GM23338 (cell line): Measurements from ENCODE around the gene CNIH3. TPM values are rescaled to one million over a fixed set of nuclear protein-coding genes. Genes with fewer than 3 reads are reported as not detected.

Source experiments
- ATAC-seq: fragments of 200-7000 bp; cut with Tn5 transposase; 3 replicates; pipeline ENCODE4 v1.9.1; 2020
- DNase-seq: peaks from one replicate; pipeline ENCODE4 v3.0.0-alpha.2; 2015; ENCODE audit warnings: low spot score
- H2AFZ ChIP-seq: fragments of 200-600 bp; sonication (generic); 2 replicates; pipeline ENCODE4 v1.8.0; 2016; ENCODE audit warnings: antibody characterized with exemption, mild to moderate bottlenecking, moderate library complexity
- H3F3A ChIP-seq: fragments of 200-600 bp; sonication (generic); replicated peaks from 2 replicates; pipeline ENCODE4 v1.8.0; 2017; ENCODE audit warnings: antibody characterized with exemption, mixed run types, low read depth
- H3K27ac ChIP-seq: fragments of 200-600 bp; sonication (generic); 2 replicates; pipeline ENCODE4 v1.6.1; 2016; ENCODE audit warnings: low read depth
- H3K27me3 ChIP-seq: fragments of 200-600 bp; sonication (generic); 2 replicates; pipeline ENCODE4 v1.8.0; 2016; ENCODE audit warnings: mild to moderate bottlenecking, mixed run types, moderate library complexity; ENCODE audit not compliant: insufficient read depth
- H3K36me3 ChIP-seq: fragments of 200-600 bp; sonication (generic); 2 replicates; pipeline ENCODE4 v1.8.0; 2016; ENCODE audit warnings: mild to moderate bottlenecking; ENCODE audit not compliant: insufficient read depth
- H3K4me1 ChIP-seq: fragments of 200-600 bp; sonication (generic); 2 replicates; pipeline ENCODE4 v1.8.0; 2016; ENCODE audit warnings: mild to moderate bottlenecking, moderate library complexity; ENCODE audit not compliant: insufficient read depth
- H3K4me2 ChIP-seq: fragments of 200-600 bp; sonication (generic); 2 replicates; pipeline ENCODE4 v1.7.1; 2017; ENCODE audit warnings: mixed run types
- H3K4me3 ChIP-seq: fragments of 200-600 bp; sonication (generic); 2 replicates; pipeline ENCODE4 v1.6.1; 2016; ENCODE audit warnings: mixed run types
- H3K79me2 ChIP-seq: fragments of 200-600 bp; sonication (generic); replicated peaks from 2 replicates; pipeline ENCODE4 v1.8.0; 2017; ENCODE audit warnings: mild to moderate bottlenecking; ENCODE audit not compliant: insufficient read depth
- H3K9me2 ChIP-seq: fragments of 200-600 bp; sonication (generic); 2 replicates; pipeline ENCODE4 v1.8.0; 2017; ENCODE audit not compliant: insufficient read depth
- H4K20me1 ChIP-seq: fragments of 200-600 bp; sonication (generic); replicated peaks from 2 replicates; pipeline ENCODE4 v1.8.0; 2017; ENCODE audit warnings: mild to moderate bottlenecking; ENCODE audit not compliant: insufficient read depth
- H3K27ac Mint-ChIP-seq: 2 replicates; pipeline ENCODE4 v1.8.0; 2020; ENCODE audit warnings: inconsistent platforms, mild to moderate bottlenecking, moderate library complexity, mixed read lengths
- H3K27me3 Mint-ChIP-seq: 3 replicates; pipeline ENCODE4 v1.8.0; 2022; ENCODE audit warnings: low read depth, mild to moderate bottlenecking, moderate library complexity, mixed read lengths, inconsistent platforms; ENCODE audit not compliant: insufficient read depth, poor library complexity
- H3K36me3 Mint-ChIP-seq: 3 replicates; pipeline ENCODE4 v1.8.0; 2021; ENCODE audit warnings: low read depth, mild to moderate bottlenecking, inconsistent platforms, moderate library complexity, mixed read lengths
- H3K4me1 Mint-ChIP-seq: 3 replicates; pipeline ENCODE4 v1.8.0; 2020; ENCODE audit warnings: mild to moderate bottlenecking, inconsistent platforms, mixed read lengths
- H3K4me3 Mint-ChIP-seq: 3 replicates; pipeline ENCODE4 v1.8.0; 2021; ENCODE audit warnings: moderate library complexity, mild to moderate bottlenecking, inconsistent platforms, mixed read lengths
- H3K9me3 Mint-ChIP-seq: 3 replicates; pipeline ENCODE4 v1.8.0; 2020; ENCODE audit warnings: moderate library complexity, mild to moderate bottlenecking, inconsistent platforms, mixed read lengths
- CREB1 ChIP-seq: fragments of 250-450 bp; sonication (Bioruptor Pico); IDR thresholded peaks from 2 replicates; pipeline ENCODE4 v1.5.0; 2020; ENCODE audit warnings: low read depth, mild to moderate bottlenecking, moderate library complexity
- ETS1 ChIP-seq: IDR thresholded peaks from 2 replicates; pipeline ENCODE4 v1.6.1; 2016; ENCODE audit warnings: antibody characterized with exemption
- EZH2 ChIP-seq: fragments of 200-600 bp; sonication (generic); IDR thresholded peaks from one replicate; pipeline ENCODE4 v1.8.0; 2017; ENCODE audit warnings: antibody characterized with exemption, mild to moderate bottlenecking, low read depth; ENCODE audit not compliant: unreplicated experiment
- EZH2phosphoT487 ChIP-seq: fragments of 200-600 bp; sonication (generic); IDR thresholded peaks from one replicate; pipeline ENCODE4 v1.8.1; 2018; ENCODE audit warnings: antibody characterized with exemption; ENCODE audit not compliant: unreplicated experiment
- JUNB ChIP-seq: IDR thresholded peaks from one replicate; pipeline ENCODE4 v1.6.1; 2016; ENCODE audit warnings: antibody characterized with exemption; ENCODE audit not compliant: unreplicated experiment
- NANOG ChIP-seq: IDR thresholded peaks from 2 replicates; pipeline ENCODE4 v1.6.1; 2016; ENCODE audit warnings: antibody characterized with exemption, borderline replicate concordance
- POLR2AphosphoS5 ChIP-seq: IDR thresholded peaks from 2 replicates; pipeline ENCODE4 v1.6.1; 2016; ENCODE audit warnings: antibody characterized with exemption, low read depth
- STAT1 ChIP-seq: IDR thresholded peaks from one replicate; pipeline ENCODE4 v1.6.1; 2016; ENCODE audit warnings: antibody characterized with exemption; ENCODE audit not compliant: unreplicated experiment
- ZNF114 ChIP-seq: fragments of 250-450 bp; sonication (Bioruptor Pico); IDR thresholded peaks from 2 replicates; pipeline ENCODE4 v1.5.0; 2020; ENCODE audit warnings: mild to moderate bottlenecking, moderate library complexity
- ZNF331 ChIP-seq: fragments of 250-450 bp; sonication (Bioruptor Pico); IDR thresholded peaks from 2 replicates; pipeline ENCODE4 v1.5.0; 2020; ENCODE audit warnings: low read depth, mild to moderate bottlenecking, moderate library complexity
- polyA plus RNA-seq: library from polyadenylated mRNA; unstranded; fragments of >200 nt; fragmentation: Nextera tagmentation; extraction: Ambion mirVana; gene quantifications from 2 replicates; pipeline ENCODE4 v1.2.1, GENCODE V29; 2016
- total RNA-seq: library from RNA; depleted of rRNA; stranded (reverse); fragments of >200 nt; shearing (Covaris generic); gene quantifications from 2 replicates; pipeline ENCODE4 v1.2.3, GENCODE V29; 2014

The CNIH3 gene
- total and polyA plus RNA-seq, 2 experiments from 2014 or later, result 3.6 to 5.1 TPM

GRCh38 chr1:224629965-224630364 is 13.8 kb downstream of the CNIH3 start:
- no peak for TF ChIP-seq EZH2phosphoT487
- Mint-ChIP-seq H3K27ac (no peak overlapping the region), H3K36me3 (no peaks in the 10 kb centered on the region; the same call in 2 of the 3 replicates), H3K4me1 (peaks cover 35% of the 10 kb centered on the region), H3K9me3 (no peaks in the 10 kb centered on the region), H3K4me3 (no peak overlapping the region), H3K27me3 (peaks cover 1% of the 10 kb centered on the region)
- H3K27ac ChIP-seq, result no peak overlapping the region
- DNase-seq (no peak), ATAC-seq (no peak)
- no peak overlapping the region for H3K4me3 ChIP-seq
- peaks cover 10% of the 10 kb centered on the region; the same call in 1 of the 2 replicates for H3K79me2 ChIP-seq
- no peak overlapping the region for H2AFZ ChIP-seq
- H3K4me1 ChIP-seq, result peaks cover 12% of the 10 kb centered on the region
- H3K27me3 ChIP-seq, result no peaks in the 10 kb centered on the region
- H3K4me2 ChIP-seq, result no peak overlapping the region
- no peaks in the 10 kb centered on the region for H3K36me3 ChIP-seq
- H3K9me2 ChIP-seq, result 0 out of 2 replicates have a peak, but pooled peaks cover 6% of the 10 kb centered on the region
- no peaks in the 10 kb centered on the region; the same call in 1 of the 2 replicates for H4K20me1 ChIP-seq
- no peaks in the 10 kb centered on the region for H3F3A ChIP-seq

GRCh38 chr1:224631462-224632115 is 15.5 kb downstream of the CNIH3 start:
- no peak overlapping the region for H3K4me2 ChIP-seq
- Mint-ChIP-seq H3K27ac (no peak overlapping the region), H3K27me3 (peaks cover 1% of the 10 kb centered on the region)

DNA sequence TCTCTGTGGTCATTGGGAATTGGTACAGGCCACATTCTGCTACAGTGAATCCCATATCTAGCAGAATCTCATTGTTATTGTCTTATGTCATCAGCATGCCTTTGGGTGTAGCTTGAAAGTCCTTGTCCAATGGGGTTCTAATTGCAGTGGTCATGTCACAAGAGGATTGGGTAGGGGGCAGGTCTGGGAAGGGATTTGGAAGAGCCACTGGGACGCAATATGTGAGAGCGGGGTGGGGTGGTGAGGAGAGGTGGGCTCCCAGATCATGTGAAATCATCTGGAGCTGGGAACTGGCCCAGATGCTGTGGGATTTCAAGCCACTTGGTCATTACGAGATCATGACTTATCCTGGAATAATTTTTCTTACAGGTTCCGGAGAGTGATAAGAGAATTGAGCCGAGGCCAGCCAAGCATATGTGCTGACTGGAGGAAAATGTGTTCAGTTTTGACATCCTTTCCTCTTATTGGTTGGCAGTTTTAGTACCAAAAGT is 16.3 kb downstream of the CNIH3 start:
- Mint-ChIP-seq H3K4me1 (peaks cover 38% of the 10 kb centered on the region), H3K27ac (no peak overlapping the region), H3K9me3 (no peaks in the 10 kb centered on the region), H3K4me3 (no peak overlapping the region), H3K36me3 (no peaks in the 10 kb centered on the region), H3K27me3 (peaks cover 1% of the 10 kb centered on the region)
- peaks cover 10% of the 10 kb centered on the region; the same call in 1 of the 2 replicates for H3K79me2 ChIP-seq
- H3K4me3 ChIP-seq, result no peak overlapping the region
- H3K9me2 ChIP-seq, result 0 out of 2 replicates have a peak, but pooled peaks cover 6% of the 10 kb centered on the region
- H3K27me3 ChIP-seq, result no peaks in the 10 kb centered on the region
- H2AFZ ChIP-seq, result 0 out of 2 replicates have a peak overlapping the region, but pooled peaks have one; percentile 21
- no peak overlapping the region for H3K27ac ChIP-seq
- H3K4me1 ChIP-seq, result peaks cover 12% of the 10 kb centered on the region
- no peaks in the 10 kb centered on the region; the same call in 1 of the 2 replicates for H4K20me1 ChIP-seq
- peak overlapping the region; percentile 14 for H3K4me2 ChIP-seq
- ATAC-seq (no peak), DNase-seq (no peak)
- H3K36me3 ChIP-seq, result no peaks in the 10 kb centered on the region
- no peaks in the 10 kb centered on the region for H3F3A ChIP-seq
- TF ChIP-seq NANOG (no peak), STAT1 (no peak), JUNB (no peak), ETS1 (no peak), EZH2 (no peak), ZNF114 (CRISPR knock-in tag) (no peak), POLR2AphosphoS5 (no peak)

More at GRCh38 chr1:224631462-224632115, 15.5 kb downstream of the CNIH3 start:
- 0 out of 2 replicates have a peak, but pooled peaks cover 6% of the 10 kb centered on the region for H3K9me2 ChIP-seq
- peaks cover 36% of the 10 kb centered on the region for H3K4me1 Mint-ChIP-seq
- no peak overlapping the region for H3K4me3 Mint-ChIP-seq
- ATAC-seq, result no peak
- no peak overlapping the region for H3K4me3 ChIP-seq
- no peaks in the 10 kb centered on the region; the same call in 1 of the 2 replicates for H4K20me1 ChIP-seq
- no peak overlapping the region for H2AFZ ChIP-seq
- H3K27me3 ChIP-seq, result no peaks in the 10 kb centered on the region
- no peak for DNase-seq
- H3K9me3 Mint-ChIP-seq, result no peaks in the 10 kb centered on the region
- peaks cover 12% of the 10 kb centered on the region for H3K4me1 ChIP-seq
- no peak overlapping the region for H3K27ac ChIP-seq
- H3K79me2 ChIP-seq, result peaks cover 10% of the 10 kb centered on the region; the same call in 1 of the 2 replicates
- H3F3A ChIP-seq, result no peaks in the 10 kb centered on the region
- no peaks in the 10 kb centered on the region for H3K36me3 Mint-ChIP-seq
- no peak for TF ChIP-seq CREB1 (CRISPR knock-in tag)
- TF ChIP-seq ZNF331 (CRISPR knock-in tag), result no peak
- H3K36me3 ChIP-seq, result no peaks in the 10 kb centered on the region
